DMS 273 (cell line): ENCODE data around the gene CTR9.

Experiments used
- DNase-seq: peaks from one replicate; lab custom pipeline; 2025; ENCODE audit not compliant: unreplicated experiment; lab: John Stamatoyannopoulos, UW

CTR9 gene

GRCh38 chr11:10742460-10743208, 8.4 kb upstream of the CTR9 start:
- peak; percentile 6 for DNase-seq

- no peak for DNase-seq
Observed at GRCh38 chr11:10743354-10744000, 7.6 kb upstream of the CTR9 start.

- no peak for DNase-seq
Observed at GRCh38 chr11:10744206-10744605, 6.8 kb upstream of the CTR9 start.

GRCh38 chr11:10746871-10747270, 4.2 kb upstream of the CTR9 start:
- no peak for DNase-seq

- DNase-seq: no peak
Observed at GRCh38 chr11:10747733-10748132, 3.3 kb upstream of the CTR9 start.

- DNase-seq: no peak
Observed at GRCh38 chr11:10749476-10749875, 1.6 kb upstream of the CTR9 start.

- no peak for DNase-seq
Observed at GRCh38 chr11:10751581-10751940, 515 bp downstream of the CTR9 start.

GRCh38 chr11:10752061-10752460, 1.0 kb downstream of the CTR9 start:
- DNase-seq: no peak

GRCh38 chr11:10752486-10752885, 1.4 kb downstream of the CTR9 start:
- no peak for DNase-seq

- DNase-seq: no peak
Observed at GRCh38 chr11:10758957-10759356, 7.9 kb downstream of the CTR9 start.

GRCh38 chr11:10761085-10761698, 10.1 kb downstream of the CTR9 start:
- no peak for DNase-seq

- DNase-seq: no peak
Observed at GRCh38 chr11:10762185-10762584, 11.1 kb downstream of the CTR9 start.

- no peak for DNase-seq
Observed at GRCh38 chr11:10762913-10763421, 11.9 kb downstream of the CTR9 start.

- no peak for DNase-seq
Observed at GRCh38 chr11:10763766-10764165, 12.7 kb downstream of the CTR9 start.

GRCh38 chr11:10764412-10764811, 13.4 kb downstream of the CTR9 start:
- no peak for DNase-seq

- DNase-seq: peak; percentile 59
Observed at GRCh38 chr11:10770626-10771254, 19.7 kb downstream of the CTR9 start.

GRCh38 chr11:10771457-10771856, 20.4 kb downstream of the CTR9 start:
- no peak for DNase-seq

GRCh38 chr11:10774811-10775210, 23.8 kb downstream of the CTR9 start:
- no peak for DNase-seq

- no peak for DNase-seq
Observed at GRCh38 chr11:10777393-10777793, 26.3 kb downstream of the CTR9 start.

GRCh38 chr11:10777806-10778205, 26.8 kb downstream of the CTR9 start:
- no peak for DNase-seq

GRCh38 chr11:10778217-10778970, 27.3 kb downstream of the CTR9 start:
- no peak for DNase-seq
